Loucy (cell line): ENCODE measurements around the gene UBL7.

ENCODE experiments used
- H2AFZ ChIP-seq: fragments of 200-600 bp; sonication (generic); 2 replicates; pipeline ENCODE4 v1.6.0; 2016; ENCODE audit warnings: antibody characterized with exemption, mild to moderate bottlenecking, low read length, moderate library complexity
- H3F3A ChIP-seq: fragments of 200-600 bp; 2 replicates; pipeline ENCODE4 v1.6.0; 2016; ENCODE audit warnings: antibody characterized with exemption, low read depth, mild to moderate bottlenecking
- H3K27me3 ChIP-seq: fragments of 200-600 bp; sonication (generic); 2 replicates; pipeline ENCODE4 v1.6.1; 2014; ENCODE audit warnings: low read length, mild to moderate bottlenecking; ENCODE audit not compliant: insufficient read depth, poor library complexity, severe bottlenecking
- H3K36me3 ChIP-seq: fragments of 200-600 bp; sonication (generic); 2 replicates; pipeline ENCODE4 v1.6.1; 2016; ENCODE audit warnings: low read length; ENCODE audit not compliant: insufficient read depth
- H3K4me1 ChIP-seq: fragments of 200-600 bp; sonication (generic); 2 replicates; pipeline ENCODE4 v1.5.1; 2014; ENCODE audit warnings: low read length, mild to moderate bottlenecking; ENCODE audit not compliant: insufficient read depth, poor library complexity, severe bottlenecking
- H3K4me2 ChIP-seq: fragments of 200-600 bp; sonication (generic); 2 replicates; pipeline ENCODE4 v1.6.0; 2014; ENCODE audit warnings: antibody characterized with exemption, low read length, low read depth, mild to moderate bottlenecking; ENCODE audit not compliant: poor library complexity, severe bottlenecking
- H3K4me3 ChIP-seq: fragments of 200-600 bp; sonication (generic); 2 replicates; pipeline ENCODE4 v1.5.1; 2014; ENCODE audit warnings: low read length, mild to moderate bottlenecking, mixed read lengths; ENCODE audit not compliant: poor library complexity, severe bottlenecking
- H3K79me2 ChIP-seq: fragments of 200-600 bp; sonication (generic); 2 replicates; pipeline ENCODE4 v1.6.1; 2014; ENCODE audit warnings: low read length; ENCODE audit not compliant: insufficient read depth
- H3K9ac ChIP-seq: fragments of 200-600 bp; sonication (generic); 2 replicates; pipeline ENCODE4 v1.6.0; 2014; ENCODE audit warnings: mild to moderate bottlenecking, low read depth, low read length, moderate library complexity; ENCODE audit not compliant: poor library complexity, severe bottlenecking
- H3K9me2 ChIP-seq: fragments of 200-600 bp; sonication (generic); replicated peaks from 2 replicates; pipeline ENCODE4 v1.6.1; 2016; ENCODE audit warnings: low read depth, low read length, mixed read lengths
- H3K9me3 ChIP-seq: fragments of 200-600 bp; sonication (generic); 2 replicates; pipeline ENCODE4 v1.6.1; 2014; ENCODE audit warnings: mild to moderate bottlenecking, antibody characterized with exemption, low read length, low read depth; ENCODE audit not compliant: insufficient read depth
- H4K20me1 ChIP-seq: fragments of 200-600 bp; sonication (generic); 2 replicates; pipeline ENCODE4 v1.6.0; 2014; ENCODE audit warnings: antibody characterized with exemption, low read length, mild to moderate bottlenecking; ENCODE audit not compliant: insufficient read depth, poor library complexity, severe bottlenecking
- EZH2phosphoT487 ChIP-seq: fragments of 200-600 bp; IDR thresholded peaks from 2 replicates; pipeline ENCODE4 v1.6.1; 2018; ENCODE audit warnings: antibody characterized with exemption, mild to moderate bottlenecking, moderate library complexity, borderline replicate concordance
- TF ChIP-seq, protein P1 (sequence below): fragments of 200-600 bp; sonication (generic); conservative IDR thresholded peaks from 2 replicates; pipeline ENCODE4 v1.5.1; 2014; ENCODE audit warnings: mild to moderate bottlenecking, antibody characterized with exemption, low read length

UBL7 gene

DNA sequence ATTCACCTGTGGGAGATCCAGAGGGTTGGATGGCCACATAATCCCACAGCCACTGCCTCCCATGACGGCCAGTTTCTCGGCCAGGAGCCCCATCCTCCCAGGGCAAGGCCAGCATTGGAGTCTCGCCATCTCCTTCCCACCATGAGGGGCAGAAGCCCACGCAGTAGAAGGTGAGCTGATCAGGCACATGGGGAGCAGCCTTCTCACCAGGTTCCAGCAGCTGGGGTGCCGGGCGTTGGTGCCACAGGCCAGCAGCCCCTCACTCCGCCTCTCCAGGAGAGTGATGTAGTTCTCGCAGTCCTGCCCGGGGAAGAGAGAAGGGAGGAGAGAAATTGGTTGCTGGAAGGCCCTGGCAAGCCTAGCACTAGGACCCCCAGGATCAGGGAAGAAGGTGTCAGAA lies 43.3 kb downstream of the UBL7 start:
- H4K20me1 ChIP-seq: peaks cover 6% of the 10 kb centered on the region
- no peak overlapping the region for H3K4me2 ChIP-seq
- H3F3A ChIP-seq: no peaks in the 10 kb centered on the region
- no peak overlapping the region for H2AFZ ChIP-seq
- peaks cover 46% of the 10 kb centered on the region for H3K4me1 ChIP-seq
- no peaks in the 10 kb centered on the region for H3K9me3 ChIP-seq
- peaks cover 51% of the 10 kb centered on the region; the same call in 1 of the 2 replicates for H3K36me3 ChIP-seq
- no peak overlapping the region for H3K9ac ChIP-seq
- peaks cover 60% of the 10 kb centered on the region for H3K79me2 ChIP-seq
- H3K9me2 ChIP-seq: no peaks in the 10 kb centered on the region
- no peak for TF ChIP-seq EZH2phosphoT487
- TF ChIP-seq, protein P1, sequence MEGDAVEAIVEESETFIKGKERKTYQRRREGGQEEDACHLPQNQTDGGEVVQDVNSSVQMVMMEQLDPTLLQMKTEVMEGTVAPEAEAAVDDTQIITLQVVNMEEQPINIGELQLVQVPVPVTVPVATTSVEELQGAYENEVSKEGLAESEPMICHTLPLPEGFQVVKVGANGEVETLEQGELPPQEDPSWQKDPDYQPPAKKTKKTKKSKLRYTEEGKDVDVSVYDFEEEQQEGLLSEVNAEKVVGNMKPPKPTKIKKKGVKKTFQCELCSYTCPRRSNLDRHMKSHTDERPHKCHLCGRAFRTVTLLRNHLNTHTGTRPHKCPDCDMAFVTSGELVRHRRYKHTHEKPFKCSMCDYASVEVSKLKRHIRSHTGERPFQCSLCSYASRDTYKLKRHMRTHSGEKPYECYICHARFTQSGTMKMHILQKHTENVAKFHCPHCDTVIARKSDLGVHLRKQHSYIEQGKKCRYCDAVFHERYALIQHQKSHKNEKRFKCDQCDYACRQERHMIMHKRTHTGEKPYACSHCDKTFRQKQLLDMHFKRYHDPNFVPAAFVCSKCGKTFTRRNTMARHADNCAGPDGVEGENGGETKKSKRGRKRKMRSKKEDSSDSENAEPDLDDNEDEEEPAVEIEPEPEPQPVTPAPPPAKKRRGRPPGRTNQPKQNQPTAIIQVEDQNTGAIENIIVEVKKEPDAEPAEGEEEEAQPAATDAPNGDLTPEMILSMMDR: no peak
- H3K4me3 ChIP-seq: no peak overlapping the region
- H3K27me3 ChIP-seq: no peaks in the 10 kb centered on the region

DNA sequence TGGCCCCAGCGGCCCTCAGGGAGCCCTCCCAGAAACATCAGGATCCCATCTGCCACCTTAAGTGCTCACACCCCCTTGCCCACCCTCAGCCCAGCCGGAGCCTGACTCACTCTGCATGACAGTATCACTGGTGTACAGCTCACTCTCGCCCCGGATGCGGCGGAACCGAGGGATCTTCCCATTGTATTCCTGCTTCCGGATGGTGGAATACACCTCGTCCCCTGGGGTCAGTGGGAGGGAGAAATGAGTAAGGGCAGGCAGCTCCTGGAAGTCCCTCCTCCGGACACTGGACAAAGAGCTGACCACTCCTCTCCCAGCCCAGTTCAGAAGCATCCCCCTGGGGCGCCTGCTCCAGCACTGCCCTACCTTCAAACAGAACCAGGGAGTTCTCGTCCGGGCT lies 43.7 kb downstream of the UBL7 start:
- H3K27me3 ChIP-seq: no peaks in the 10 kb centered on the region
- H3K9me2 ChIP-seq: no peaks in the 10 kb centered on the region
- peaks cover 53% of the 10 kb centered on the region; the same call in 1 of the 2 replicates for H3K36me3 ChIP-seq
- H4K20me1 ChIP-seq: peaks cover 6% of the 10 kb centered on the region
- H3K9me3 ChIP-seq: no peaks in the 10 kb centered on the region
- H3K4me2 ChIP-seq: no peak overlapping the region
- no peaks in the 10 kb centered on the region for H3F3A ChIP-seq
- no peak overlapping the region for H2AFZ ChIP-seq
- peaks cover 55% of the 10 kb centered on the region for H3K79me2 ChIP-seq
- no peak overlapping the region for H3K4me3 ChIP-seq
- peaks cover 42% of the 10 kb centered on the region for H3K4me1 ChIP-seq
- no peak overlapping the region for H3K9ac ChIP-seq
- TF ChIP-seq, protein P1: no peak
- no peak for TF ChIP-seq EZH2phosphoT487

DNA sequence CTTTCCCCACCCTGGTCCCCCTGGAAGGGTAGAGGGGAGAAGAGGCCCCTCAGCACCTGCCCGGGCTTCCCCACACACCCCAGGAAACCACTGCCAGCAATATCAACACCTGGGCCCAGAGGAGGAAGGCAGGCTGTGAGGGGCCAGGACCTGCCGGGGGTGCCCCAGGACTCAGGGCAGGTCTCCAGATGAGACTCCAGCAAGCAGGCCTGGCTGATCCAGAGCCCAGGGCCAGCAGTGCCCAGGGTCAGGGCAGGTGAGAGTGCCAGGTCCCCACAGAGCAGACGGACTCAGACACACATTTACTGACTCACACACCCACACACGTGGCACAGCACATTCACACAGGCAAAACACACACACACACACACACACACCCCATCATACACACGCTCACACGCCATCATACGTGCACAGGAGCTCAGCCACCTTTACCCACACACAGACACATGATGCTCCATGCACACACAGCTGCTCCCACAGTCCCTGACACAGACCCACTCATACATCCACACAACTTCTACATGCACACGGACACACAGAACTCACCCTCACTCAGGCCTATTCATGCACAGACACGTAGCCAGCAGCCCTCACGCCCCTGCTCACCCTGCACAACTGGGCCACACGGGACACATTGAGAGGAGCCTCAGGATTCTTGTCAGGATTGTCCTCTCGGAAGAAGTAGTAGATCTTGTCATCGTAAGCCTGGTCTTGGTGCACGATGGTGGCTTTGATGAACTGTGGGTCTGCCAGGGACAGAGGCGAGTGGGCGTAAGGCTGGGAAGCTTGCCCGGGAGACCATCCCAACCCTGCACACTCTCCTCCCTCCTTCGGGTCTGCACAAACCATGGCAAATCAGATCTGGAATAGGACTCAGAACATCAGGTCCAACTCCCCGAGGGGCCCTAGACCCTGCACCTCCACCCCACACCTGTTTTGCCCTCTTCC lies 44.7 kb downstream of the UBL7 start:
- Histone ChIP-seq H3K9me3 (no peaks in the 10 kb centered on the region), H3K36me3 (peaks cover 62% of the 10 kb centered on the region; the same call in 1 of the 2 replicates), H3K27me3 (no peaks in the 10 kb centered on the region), H2AFZ (no peak overlapping the region), H3K4me2 (no peak overlapping the region), H3F3A (no peaks in the 10 kb centered on the region), H3K79me2 (peaks cover 46% of the 10 kb centered on the region), H3K9ac (no peak overlapping the region), H3K4me3 (no peak overlapping the region), H3K4me1 (peaks cover 39% of the 10 kb centered on the region), H4K20me1 (peaks cover 6% of the 10 kb centered on the region), H3K9me2 (no peaks in the 10 kb centered on the region)
- TF ChIP-seq, protein P1: no peak
- TF ChIP-seq EZH2phosphoT487: no peak
